RCC 7860 (cell line): ENCODE measurements around the gene FUNDC2.
"Not testable (repeated sequence)": the region's sequence is repeated elsewhere in the genome, so short reads cannot be mapped to it uniquely, and the experiment has no call there.

Experiments used
- DNase-seq: peaks from one replicate; pipeline ENCODE4 v3.0.0-alpha.2; 2015; ENCODE audit warnings: low spot score
- FAIRE-seq: peaks from 2 replicates; lab custom pipeline; 2012; peaks lifted over from hg19 to GRCh38; lab: Jason Lieb, UNC

The FUNDC2 gene, protein sequence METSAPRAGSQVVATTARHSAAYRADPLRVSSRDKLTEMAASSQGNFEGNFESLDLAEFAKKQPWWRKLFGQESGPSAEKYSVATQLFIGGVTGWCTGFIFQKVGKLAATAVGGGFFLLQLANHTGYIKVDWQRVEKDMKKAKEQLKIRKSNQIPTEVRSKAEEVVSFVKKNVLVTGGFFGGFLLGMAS

GRCh38 chrX:155026727-155027508 is at the start of gene FUNDC2:
Gene FUNDC2, plus strand, starts transcription at chrX:155026844. Its CDS starts 95 bp downstream, at chrX:155026939.
- FAIRE-seq, result peak; percentile 80
- peak; percentile 86 for DNase-seq

DNA sequence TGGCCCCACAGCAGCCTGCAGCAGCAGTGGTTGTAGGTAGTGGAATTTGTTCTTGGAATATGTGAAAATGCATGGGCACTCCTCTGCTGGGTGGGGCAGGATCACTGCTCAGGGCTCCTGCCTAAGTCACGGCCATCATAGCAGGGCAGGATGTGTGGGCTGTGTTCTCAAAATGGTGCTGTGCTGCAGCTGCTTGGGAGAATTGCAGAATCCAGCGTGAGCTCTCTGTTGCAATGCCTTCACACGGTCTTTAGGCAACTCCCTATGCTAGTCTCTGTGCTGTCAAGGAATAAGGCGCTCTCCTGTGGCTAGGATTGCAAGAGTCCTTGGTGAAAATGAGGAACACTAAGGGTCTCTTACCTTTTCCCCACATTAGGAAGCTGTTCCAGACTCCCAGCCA is 47.0 kb upstream of the FUNDC2 start:
- DNase-seq (no peak), FAIRE-seq (no peak)

GRCh38 chrX:154980330-154981115 is 46.1 kb upstream of the FUNDC2 start:
- FAIRE-seq, result peak; percentile 67

DNA sequence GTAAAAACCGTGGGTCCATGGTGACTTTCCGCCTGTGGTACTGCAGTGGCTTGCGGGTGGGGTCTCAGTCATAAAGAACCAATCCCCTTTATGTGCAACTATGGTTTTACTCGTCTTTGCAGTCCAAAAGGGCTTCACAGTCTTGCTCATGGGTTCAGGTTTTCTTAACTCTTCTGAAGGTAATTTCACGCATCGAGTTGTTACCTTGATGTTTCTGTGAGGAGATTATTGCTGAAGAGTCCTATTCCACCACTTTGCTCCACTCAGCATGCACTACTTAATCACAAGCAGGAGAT is 45.6 kb upstream of the FUNDC2 start:
- DNase-seq, result no peak
- FAIRE-seq, result no peak

More at GRCh38 chrX:154980330-154981115, 46.1 kb upstream of the FUNDC2 start:
- peak; percentile 63 for DNase-seq

DNA sequence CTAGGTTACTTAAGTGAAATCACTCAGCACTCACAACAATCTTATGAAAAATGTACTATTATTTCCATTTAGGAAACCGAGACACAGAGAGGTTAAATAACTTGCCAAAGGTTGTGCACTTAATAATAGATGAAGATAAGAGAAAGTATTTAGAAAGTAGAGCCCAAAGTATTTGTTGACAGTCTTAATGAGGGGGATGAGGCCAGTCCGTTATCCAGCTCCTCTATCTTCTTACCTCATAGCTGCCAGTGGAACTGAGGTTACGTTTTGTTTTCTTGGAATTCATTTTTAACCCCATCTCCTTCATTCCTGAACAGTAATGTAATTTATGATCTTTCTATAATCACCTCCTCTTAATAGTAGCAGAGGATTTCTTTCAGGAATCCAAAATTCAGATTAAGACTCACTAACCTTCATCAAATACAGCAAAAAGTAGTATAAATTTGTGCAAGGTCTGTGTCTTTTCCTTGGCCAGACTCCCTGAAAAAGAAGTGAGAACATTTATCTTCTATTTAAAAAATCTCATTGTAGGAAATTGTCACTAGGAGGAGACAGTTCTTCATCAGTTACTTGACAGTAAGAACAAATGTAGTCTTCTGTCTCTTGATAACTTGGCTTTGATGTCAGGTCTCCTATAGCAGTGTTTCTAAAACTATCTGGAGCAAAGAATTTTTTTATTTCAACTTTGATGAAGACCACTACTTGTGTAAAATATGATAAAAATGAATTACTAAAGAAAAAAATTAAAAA is 39.6 kb upstream of the FUNDC2 start:
- FAIRE-seq, result no peak
- DNase-seq, result no peak

DNA sequence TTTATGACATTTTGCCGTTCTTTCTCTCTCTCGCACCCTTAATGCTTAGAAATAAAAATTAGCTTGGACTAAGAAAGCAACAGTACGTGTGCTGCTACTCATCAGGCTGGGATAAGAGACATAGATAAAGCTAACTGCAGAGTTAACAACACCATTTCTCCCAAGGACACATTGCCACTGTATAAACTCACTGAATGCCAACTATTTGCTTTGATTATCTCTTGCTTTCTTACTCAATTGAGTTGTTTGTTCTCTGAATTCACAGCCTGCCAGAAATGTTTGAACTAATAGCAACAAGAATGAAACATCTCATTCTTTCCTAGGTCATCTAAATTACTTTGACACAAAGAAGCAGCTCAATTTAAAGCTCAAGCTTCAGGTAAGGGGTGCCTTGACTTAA is 38.7 kb upstream of the FUNDC2 start:
- no peak for DNase-seq
- no peak for FAIRE-seq

DNA sequence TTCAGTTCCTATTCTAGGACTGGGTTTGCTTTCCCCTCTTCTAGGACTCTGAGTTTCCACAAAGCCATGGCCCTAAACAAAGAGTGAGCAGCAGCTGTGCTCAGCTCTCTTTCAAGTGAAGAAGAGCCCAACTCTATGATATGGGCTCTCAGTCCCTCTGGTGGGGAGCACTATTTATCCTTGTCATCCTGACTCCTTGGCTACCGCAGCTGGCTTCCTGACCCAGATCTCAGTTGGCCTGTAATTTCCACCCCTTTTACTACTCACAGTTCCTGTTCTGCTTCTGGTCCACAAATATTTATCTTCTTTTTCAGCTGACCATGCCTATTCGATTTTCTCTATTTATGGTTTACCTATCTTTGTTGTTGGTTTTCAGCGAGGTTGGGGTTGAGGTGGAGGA is 37.9 kb upstream of the FUNDC2 start:
- FAIRE-seq, result no peak
- DNase-seq, result no peak

DNA sequence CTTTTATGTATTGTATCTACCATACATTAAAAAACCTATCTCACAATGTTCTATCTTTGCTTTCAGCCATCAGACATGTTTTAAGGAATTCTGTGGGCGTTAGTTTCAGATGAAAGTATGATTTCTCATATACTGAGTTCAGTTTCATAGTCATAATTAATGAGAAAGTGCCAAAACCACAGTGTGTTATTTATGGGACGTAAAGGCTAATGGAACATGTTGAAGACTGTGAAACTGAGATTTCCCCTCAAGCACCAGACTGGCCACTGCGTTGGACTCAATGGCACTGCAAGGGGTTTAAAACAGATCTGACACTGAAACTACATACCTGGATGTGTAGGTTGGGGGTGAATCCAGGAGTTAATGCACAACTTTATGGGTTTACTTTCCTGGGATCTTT is 36.1 kb upstream of the FUNDC2 start:
- DNase-seq (no peak), FAIRE-seq (no peak)

- DNase-seq (no peak), FAIRE-seq (no peak)
Observed at GRCh38 chrX:154991039-154991438, 35.6 kb upstream of the FUNDC2 start.

GRCh38 chrX:154991476-154991875 is 35.2 kb upstream of the FUNDC2 start:
- no peak for DNase-seq
- FAIRE-seq, result no peak

- FAIRE-seq (no peak), DNase-seq (no peak)
Observed at GRCh38 chrX:154998204-154998880, 28.3 kb upstream of the FUNDC2 start.

GRCh38 chrX:155000841-155001240 is 25.8 kb upstream of the FUNDC2 start:
- FAIRE-seq (no peak), DNase-seq (no peak)

GRCh38 chrX:155001873-155002272 is 24.8 kb upstream of the FUNDC2 start:
- DNase-seq (no peak), FAIRE-seq (no peak)

GRCh38 chrX:155005190-155005589 is 21.5 kb upstream of the FUNDC2 start:
- DNase-seq, result no peak
- FAIRE-seq, result no peak

DNA sequence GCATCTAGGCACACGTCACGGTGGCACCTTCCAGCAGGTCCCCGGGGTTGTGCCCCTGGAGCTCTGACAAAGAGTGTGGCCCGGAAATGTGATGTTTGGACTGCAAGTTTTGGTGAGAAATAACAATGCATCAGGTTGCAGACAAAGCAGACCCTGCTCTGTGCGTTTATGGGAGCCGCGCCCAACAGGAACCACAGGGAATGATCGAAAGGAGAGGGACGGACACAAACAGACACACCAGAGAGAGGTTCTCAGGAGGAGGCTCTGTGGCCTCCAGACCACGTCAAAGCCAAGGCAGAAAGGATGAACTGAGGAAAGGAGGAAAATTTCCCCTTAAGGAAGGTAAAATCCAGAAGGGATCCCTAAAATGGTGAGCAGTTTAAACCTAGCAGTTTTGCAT is 20.3 kb upstream of the FUNDC2 start:
- FAIRE-seq, DNase-seq: not testable (repeated sequence)

GRCh38 chrX:155006913-155007671 is 19.6 kb upstream of the FUNDC2 start:
- FAIRE-seq, DNase-seq: not testable (repeated sequence)

- not testable (repeated sequence) for FAIRE-seq, DNase-seq
Observed at GRCh38 chrX:155008578-155008977, 18.1 kb upstream of the FUNDC2 start.

DNA sequence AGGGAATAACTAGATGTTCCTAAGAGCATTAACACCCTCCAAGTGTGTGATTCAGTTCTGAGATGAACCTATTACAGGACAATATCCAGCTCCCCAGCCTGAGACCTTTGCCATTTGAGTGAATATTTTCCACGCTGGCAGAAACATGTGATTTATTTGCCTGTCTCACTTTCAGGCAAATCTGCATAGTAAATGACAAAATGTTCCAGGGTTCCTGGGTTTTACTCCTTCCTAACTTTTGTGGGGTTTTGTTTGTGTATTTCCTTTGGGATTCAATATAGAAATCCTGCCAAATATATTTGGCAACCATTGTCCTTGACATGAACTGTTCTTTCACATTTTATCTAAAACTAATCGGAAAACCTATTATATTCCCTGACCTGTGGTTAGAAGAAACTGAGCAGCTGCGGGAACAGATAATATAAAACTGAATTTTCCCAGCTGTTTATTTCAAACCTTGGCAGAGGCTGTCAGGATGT is 16.6 kb upstream of the FUNDC2 start:
- FAIRE-seq, result no peak

DNA sequence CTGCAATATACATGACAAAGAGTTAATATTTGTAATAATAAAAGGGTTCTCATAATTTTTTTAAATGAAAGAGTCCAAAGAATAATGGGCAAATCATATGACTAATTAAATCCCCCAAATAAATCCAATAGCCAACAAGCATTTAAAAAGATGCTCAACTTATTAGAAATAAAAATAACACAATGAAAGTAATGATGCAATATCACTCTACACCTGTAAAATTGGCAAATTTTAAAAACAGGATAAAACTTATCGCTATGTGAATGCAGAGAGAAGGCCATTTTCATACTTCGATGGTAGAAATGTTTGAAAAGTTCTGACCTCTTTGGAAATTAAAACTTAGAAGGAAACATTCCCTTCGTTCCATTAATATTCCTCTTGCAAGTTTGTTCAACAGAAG is 6.1 kb upstream of the FUNDC2 start:
- FAIRE-seq (no peak), DNase-seq (no peak)

More for the DNA sequence above, 16.6 kb upstream of the FUNDC2 start:
- no peak for DNase-seq

DNA sequence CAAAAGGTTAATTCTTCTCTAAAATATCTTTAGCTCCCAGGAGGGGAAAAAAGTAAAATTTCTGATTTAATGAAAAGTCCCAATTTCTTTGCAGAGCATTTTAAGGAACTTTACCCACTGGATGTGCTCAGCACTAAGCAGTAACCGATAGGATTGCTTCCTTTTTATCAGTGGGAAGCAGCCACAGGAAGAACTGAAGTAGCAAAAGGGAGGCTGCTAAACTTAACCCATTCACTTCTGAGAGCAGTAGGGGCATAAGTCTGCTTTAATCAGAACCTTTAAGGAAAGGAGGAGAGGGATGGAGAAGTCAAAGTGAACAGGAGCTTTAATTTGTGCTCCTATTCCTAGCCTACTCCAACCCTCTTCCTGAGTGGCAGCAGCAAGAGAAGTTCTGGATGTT is 4.1 kb upstream of the FUNDC2 start, which contains the start of gene F8:
Gene F8, minus strand, starts transcription at position 139 of the 400 bp plus-strand sequence. CDS start 171 bp downstream, outside the sequence.
- DNase-seq (no peak), FAIRE-seq (no peak)
